Measurements from ENCODE around the gene ASH1L.

DNA sequence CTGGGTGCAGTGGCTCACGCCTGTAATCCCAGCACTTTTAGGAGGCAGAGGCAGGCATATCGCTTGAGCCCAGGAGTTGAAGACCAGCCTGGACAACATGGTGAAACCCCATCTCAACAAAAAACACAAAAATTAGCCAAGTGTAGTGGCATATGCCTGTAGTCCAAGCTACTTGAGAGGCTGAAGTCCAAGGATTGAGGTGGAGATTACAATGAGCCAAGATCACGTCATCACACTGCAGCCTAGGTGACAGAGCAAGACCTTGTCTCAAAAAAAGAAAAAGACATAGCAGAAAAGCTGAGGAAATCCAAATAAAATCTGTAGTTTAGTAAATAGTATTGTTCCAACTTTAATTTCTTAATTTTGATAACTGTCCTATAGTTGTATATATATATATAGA, 11.5 kb upstream of the ASH1L start:
- TF ChIP-seq, protein P1, sequence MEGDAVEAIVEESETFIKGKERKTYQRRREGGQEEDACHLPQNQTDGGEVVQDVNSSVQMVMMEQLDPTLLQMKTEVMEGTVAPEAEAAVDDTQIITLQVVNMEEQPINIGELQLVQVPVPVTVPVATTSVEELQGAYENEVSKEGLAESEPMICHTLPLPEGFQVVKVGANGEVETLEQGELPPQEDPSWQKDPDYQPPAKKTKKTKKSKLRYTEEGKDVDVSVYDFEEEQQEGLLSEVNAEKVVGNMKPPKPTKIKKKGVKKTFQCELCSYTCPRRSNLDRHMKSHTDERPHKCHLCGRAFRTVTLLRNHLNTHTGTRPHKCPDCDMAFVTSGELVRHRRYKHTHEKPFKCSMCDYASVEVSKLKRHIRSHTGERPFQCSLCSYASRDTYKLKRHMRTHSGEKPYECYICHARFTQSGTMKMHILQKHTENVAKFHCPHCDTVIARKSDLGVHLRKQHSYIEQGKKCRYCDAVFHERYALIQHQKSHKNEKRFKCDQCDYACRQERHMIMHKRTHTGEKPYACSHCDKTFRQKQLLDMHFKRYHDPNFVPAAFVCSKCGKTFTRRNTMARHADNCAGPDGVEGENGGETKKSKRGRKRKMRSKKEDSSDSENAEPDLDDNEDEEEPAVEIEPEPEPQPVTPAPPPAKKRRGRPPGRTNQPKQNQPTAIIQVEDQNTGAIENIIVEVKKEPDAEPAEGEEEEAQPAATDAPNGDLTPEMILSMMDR (tag by site-specific recombination; IDR thresholded peaks at IDR 0.05): no peak
- no peak for TF ChIP-seq SCRT1 (tag by site-specific recombination; IDR thresholded peaks at IDR 0.05; ENCODE audit: borderline replicate concordance)
